Measurements from ENCODE around the gene NOCT.

- TF ChIP-seq CTCF (IDR thresholded peaks at IDR 0.05) = no peak
- TF ChIP-seq EZH2 (IDR thresholded peaks at IDR 0.05) = no peak
- TF ChIP-seq EZH2phosphoT487 (IDR thresholded peaks at IDR 0.05) = no peak
Measured at GRCh38 chr4:138975225-138975624, 40.4 kb upstream of the NOCT start.
